Breast epithelium (tissue), 4 donors: ENCODE measurements around the gene MYO1B. TPM values are rescaled to one million over a fixed set of nuclear protein-coding genes. Genes with fewer than 3 reads are reported as not detected.

Source experiments
- DNase-seq, 2 donors: peaks; one replicate each; pipeline ENCODE4 v3.0.0-alpha.2; 2019; ENCODE audit warnings: low spot score in 2 of 2
- H3K27ac ChIP-seq, 2 donors: fragments of 200-600 bp; sonication (generic) in 1 of 2; one replicate each; pipeline ENCODE4 v1.5.1; 2016 to 2019; ENCODE audit warnings: mild to moderate bottlenecking in 1 of 2
- H3K27me3 ChIP-seq, 2 donors: fragments of 200-600 bp; sonication (generic) in 1 of 2; one replicate each; pipeline versions ENCODE4 v1.5.1 to v1.6.0; 2017 to 2019; ENCODE audit warnings: control low read depth in 1 of 2, mild to moderate bottlenecking in 1 of 2
- H3K36me3 ChIP-seq: fragments of 200-600 bp; one replicate; pipeline ENCODE4 v1.5.1; 2019
- H3K4me1 ChIP-seq, 2 donors: fragments of 200-600 bp; sonication (generic); one replicate each; pipeline ENCODE4 v1.5.1; 2016 to 2019; ENCODE audit warnings: control low read depth in 1 of 2
- H3K4me3 ChIP-seq, 3 donors: fragments of 200-600 bp; sonication (generic); 1 replicate in 2 of 3; 2 replicates in 1 of 3; pipeline ENCODE4 v1.5.1; 2016 to 2019; ENCODE audit warnings: mild to moderate bottlenecking in 3 of 3, moderate library complexity in 2 of 3
- H3K9me3 ChIP-seq, 2 donors: fragments of 200-600 bp; sonication (generic) in 1 of 2; one replicate each; pipeline ENCODE4 v1.5.1; 2016 to 2019; ENCODE audit warnings: control low read depth in 1 of 2
- CTCF ChIP-seq, 3 donors: fragments of 450-650 bp; IDR thresholded peaks; one replicate each; pipeline ENCODE4 v1.5.1; 2016 to 2017; ENCODE audit warnings: antibody characterized with exemption in 3 of 3, mild to moderate bottlenecking in 3 of 3, moderate library complexity in 3 of 3
- POLR2A ChIP-seq: fragments of 450-650 bp; IDR thresholded peaks from one replicate; pipeline ENCODE4 v1.6.1; 2016; ENCODE audit warnings: antibody characterized with exemption, mild to moderate bottlenecking, moderate library complexity
- POLR2AphosphoS5 ChIP-seq, 3 donors: sonication (generic); formaldehyde crosslinking; IDR thresholded peaks; one replicate each; pipeline ENCODE4 v1.6.1; 2017; ENCODE audit warnings: antibody characterized with exemption in 3 of 3
- intact Hi-C: fragments of 100-400 bp; cut with DNase I; formaldehyde crosslinking; loops from one replicate; pipeline ENCODE4 v1.15.1; 2023; ENCODE audit warnings: low total_unique reads
- total RNA-seq, 3 donors: library from RNA; depleted of rRNA; stranded (reverse); fragments of >200 nt; gene quantifications; one replicate each; pipeline ENCODE4 v1.1.0, GENCODE V29; 2016

Gene MYO1B
- total RNA-seq, 3 donors from 2014 or later = 34.1 to 73.9 (median 63.9) TPM

GRCh38 chr2:191241418-191241817, 3.8 kb upstream of the MYO1B start:
- intact Hi-C loops = no loop called here
- Histone ChIP-seq H3K36me3 (no peaks in the 10 kb centered on the region), H3K27me3 (no peaks in the 10 kb centered on the region), H3K4me1 (no peaks in the 10 kb centered on the region), H3K9me3 (no peaks in the 10 kb centered on the region), H3K27ac (no peak overlapping the region), H3K4me3 (no peak overlapping the region)
- no peak for TF ChIP-seq POLR2A
- no peak for TF ChIP-seq CTCF (IDR thresholded peaks at IDR 0.05)
- no peak for TF ChIP-seq POLR2AphosphoS5 (IDR thresholded peaks at IDR 0.05)
- no peak for DNase-seq

GRCh38 chr2:191243154-191243553, 2.0 kb upstream of the MYO1B start:
- H3K4me3 ChIP-seq = no peak overlapping the region
- peaks cover 0 to 12% of the 10 kb centered on the region in 2 donors for H3K4me1 ChIP-seq
- intact Hi-C loops = no loop called here
- DNase-seq = no peak
- TF ChIP-seq POLR2AphosphoS5 (IDR thresholded peaks at IDR 0.05) (no peak), CTCF (IDR thresholded peaks at IDR 0.05) (no peak), POLR2A (no peak)
- H3K9me3 ChIP-seq = no peaks in the 10 kb centered on the region
- H3K27ac ChIP-seq = no peak overlapping the region
- H3K27me3 ChIP-seq = no peaks in the 10 kb centered on the region
- H3K36me3 ChIP-seq = no peaks in the 10 kb centered on the region

GRCh38 chr2:191244350-191244749, 854 bp upstream of the MYO1B start:
- peaks cover 0 to 12% of the 10 kb centered on the region in 2 donors for H3K4me1 ChIP-seq
- H3K27ac ChIP-seq = peak overlapping the region in 1 of 2 donors; percentile 82
- TF ChIP-seq CTCF (IDR thresholded peaks at IDR 0.05) (no peak), POLR2A (no peak), POLR2AphosphoS5 (IDR thresholded peaks at IDR 0.05) (no peak)
- no peak for DNase-seq
- no peaks in the 10 kb centered on the region for H3K27me3 ChIP-seq
- no peaks in the 10 kb centered on the region for H3K36me3 ChIP-seq
- peak overlapping the region in 1 of 3 donors; percentile 91 for H3K4me3 ChIP-seq
- intact Hi-C loops = no loop called here
- H3K9me3 ChIP-seq = no peaks in the 10 kb centered on the region

GRCh38 chr2:191245869-191246531, 796 bp downstream of the MYO1B start:
- H3K36me3 ChIP-seq = no peaks in the 10 kb centered on the region
- TF ChIP-seq POLR2AphosphoS5 (IDR thresholded peaks at IDR 0.05) = peak in 1 of 3 donors; percentile 16
- no peak for TF ChIP-seq POLR2A
- peaks cover 0 to 12% of the 10 kb centered on the region in 2 donors for H3K4me1 ChIP-seq
- H3K27me3 ChIP-seq = no peaks in the 10 kb centered on the region
- peak; percentile 38 to 59 for DNase-seq
- H3K4me3 ChIP-seq = peak overlapping the region; percentile 71 to 91 (median 91)
- intact Hi-C loops = no loop called here
- peak overlapping the region; percentile 75 to 82 for H3K27ac ChIP-seq
- H3K9me3 ChIP-seq = no peaks in the 10 kb centered on the region

GRCh38 chr2:191246820-191247380, 1.7 kb downstream of the MYO1B start:
- no peak for DNase-seq
- H3K4me3 ChIP-seq = peak overlapping the region in 2 of 3 donors; percentile 91
- intact Hi-C loops = no loop called here

More at GRCh38 chr2:191246820-191247380, 1.7 kb downstream of the MYO1B start:
- Histone ChIP-seq H3K4me1 (peaks cover 0 to 12% of the 10 kb centered on the region in 2 donors), H3K27ac (peak overlapping the region; percentile 75 to 82), H3K27me3 (no peaks in the 10 kb centered on the region), H3K36me3 (no peaks in the 10 kb centered on the region), H3K9me3 (no peaks in the 10 kb centered on the region)
- TF ChIP-seq POLR2AphosphoS5 (IDR thresholded peaks at IDR 0.05) = no peak
- TF ChIP-seq CTCF (IDR thresholded peaks at IDR 0.05) = no peak
- TF ChIP-seq POLR2A = no peak
